Esophagus muscularis mucosa (tissue), 4 donors: ENCODE results near the gene ANKRD28.

Source experiments
- EP300 ChIP-seq: sonication (generic); formaldehyde crosslinking; IDR thresholded peaks from one replicate; pipeline ENCODE4 v1.6.1; 2017; ENCODE audit warnings: antibody characterized with exemption
- POLR2A ChIP-seq: fragments of 450-650 bp; IDR thresholded peaks from one replicate; pipeline ENCODE4 v1.6.1; 2017; ENCODE audit warnings: antibody characterized with exemption, moderate library complexity, mild to moderate bottlenecking, low read depth
- POLR2AphosphoS5 ChIP-seq, 2 donors: sonication (generic); formaldehyde crosslinking; IDR thresholded peaks; one replicate each; pipeline ENCODE4 v1.6.1; 2017; ENCODE audit warnings: antibody characterized with exemption in 2 of 2
- TF ChIP-seq, protein P1 (sequence below), 3 experiments: fragments of 200-600 bp in 2 of 3; fragments of 450-650 bp in 1 of 3; sonication (generic) in 2 of 3; IDR thresholded peaks; one replicate each; pipeline ENCODE4 v1.5.1; 2017 to 2019; ENCODE audit warnings: antibody characterized with exemption in 3 of 3, mild to moderate bottlenecking in 2 of 3, moderate library complexity in 1 of 3

GRCh38 chr3:15713364-15713763, 84.4 kb downstream of the ANKRD28 start:
- TF ChIP-seq, protein P1, sequence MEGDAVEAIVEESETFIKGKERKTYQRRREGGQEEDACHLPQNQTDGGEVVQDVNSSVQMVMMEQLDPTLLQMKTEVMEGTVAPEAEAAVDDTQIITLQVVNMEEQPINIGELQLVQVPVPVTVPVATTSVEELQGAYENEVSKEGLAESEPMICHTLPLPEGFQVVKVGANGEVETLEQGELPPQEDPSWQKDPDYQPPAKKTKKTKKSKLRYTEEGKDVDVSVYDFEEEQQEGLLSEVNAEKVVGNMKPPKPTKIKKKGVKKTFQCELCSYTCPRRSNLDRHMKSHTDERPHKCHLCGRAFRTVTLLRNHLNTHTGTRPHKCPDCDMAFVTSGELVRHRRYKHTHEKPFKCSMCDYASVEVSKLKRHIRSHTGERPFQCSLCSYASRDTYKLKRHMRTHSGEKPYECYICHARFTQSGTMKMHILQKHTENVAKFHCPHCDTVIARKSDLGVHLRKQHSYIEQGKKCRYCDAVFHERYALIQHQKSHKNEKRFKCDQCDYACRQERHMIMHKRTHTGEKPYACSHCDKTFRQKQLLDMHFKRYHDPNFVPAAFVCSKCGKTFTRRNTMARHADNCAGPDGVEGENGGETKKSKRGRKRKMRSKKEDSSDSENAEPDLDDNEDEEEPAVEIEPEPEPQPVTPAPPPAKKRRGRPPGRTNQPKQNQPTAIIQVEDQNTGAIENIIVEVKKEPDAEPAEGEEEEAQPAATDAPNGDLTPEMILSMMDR (IDR thresholded peaks at IDR 0.05) = no peak
- TF ChIP-seq POLR2AphosphoS5 (IDR thresholded peaks at IDR 0.05) (no peak), POLR2A (no peak), EP300 (no peak)
